ENCODE results near the gene SHISA6. TPM values are rescaled to one million over a fixed set of nuclear protein-coding genes. Genes with fewer than 3 reads are reported as not detected.

The SHISA6 gene
- total and polyA plus RNA-seq, 5 donors, result 0.03 to 0.08 (median 0.07) TPM; not detected in 2

GRCh38 chr17:11459861-11460331, 218.9 kb downstream of the SHISA6 start:
- H3K4me3 ChIP-seq (ENCODE audit: low read length), result no peak overlapping the region
- H3K27me3 ChIP-seq (ENCODE audit: control insufficient read depth, insufficient read depth), result no peaks in the 10 kb centered on the region
- H3K4me1 ChIP-seq (ENCODE audit: control insufficient read depth, insufficient read depth, low read length), result no peaks in the 10 kb centered on the region
- H3K9me3 ChIP-seq (ENCODE audit: control insufficient read depth, low read length), result no peaks in the 10 kb centered on the region
- intact Hi-C loops (cut with DNase I), result no loop called here
- ATAC-seq (no peak), DNase-seq (no peak)
- 32% methylated on average over 8 of the region's 8 CpGs for WGBS
- H3K27ac ChIP-seq (ENCODE audit: low read length), result no peak overlapping the region

DNA sequence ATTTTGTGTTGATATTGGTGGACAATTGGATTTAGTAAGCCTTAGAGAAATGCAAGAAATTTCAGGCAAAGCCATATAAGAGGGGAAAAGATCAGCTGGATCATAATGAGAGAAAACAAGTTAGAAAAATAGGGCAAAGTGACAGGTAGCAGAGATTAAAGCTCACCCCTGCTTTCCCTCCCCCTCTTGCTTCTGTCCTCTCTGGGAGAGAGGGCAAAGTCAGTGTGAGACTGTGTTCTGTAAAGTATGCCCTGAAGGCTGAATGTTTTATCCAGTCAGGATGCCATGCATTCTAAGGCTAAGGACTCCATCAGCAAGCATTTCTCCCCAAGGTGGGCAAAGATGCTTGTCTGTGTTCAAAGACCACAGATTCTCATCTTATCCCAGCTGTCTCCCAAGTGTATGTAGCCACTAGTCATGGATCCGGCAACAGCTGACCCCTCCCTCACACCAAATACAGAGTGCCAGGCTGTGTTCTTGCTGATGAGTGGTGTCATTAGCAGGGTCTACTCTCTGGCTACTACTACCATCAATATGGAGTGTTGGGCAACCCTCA, 221.1 kb downstream of the SHISA6 start:
- no peaks in the 10 kb centered on the region for H3K4me1 ChIP-seq (ENCODE audit: control insufficient read depth, insufficient read depth, low read length)
- 82% methylated on average over 1 of the region's 1 CpG for WGBS
- DNase-seq, result no peak
- H3K4me3 ChIP-seq (ENCODE audit: low read length), result no peak overlapping the region
- no peak for ATAC-seq
- no peak overlapping the region for H3K27ac ChIP-seq (ENCODE audit: low read length)
- intact Hi-C loops (cut with DNase I), result no loop called here
- H3K9me3 ChIP-seq (ENCODE audit: control insufficient read depth, low read length), result no peaks in the 10 kb centered on the region
- H3K27me3 ChIP-seq (ENCODE audit: control insufficient read depth, insufficient read depth), result no peaks in the 10 kb centered on the region

DNA sequence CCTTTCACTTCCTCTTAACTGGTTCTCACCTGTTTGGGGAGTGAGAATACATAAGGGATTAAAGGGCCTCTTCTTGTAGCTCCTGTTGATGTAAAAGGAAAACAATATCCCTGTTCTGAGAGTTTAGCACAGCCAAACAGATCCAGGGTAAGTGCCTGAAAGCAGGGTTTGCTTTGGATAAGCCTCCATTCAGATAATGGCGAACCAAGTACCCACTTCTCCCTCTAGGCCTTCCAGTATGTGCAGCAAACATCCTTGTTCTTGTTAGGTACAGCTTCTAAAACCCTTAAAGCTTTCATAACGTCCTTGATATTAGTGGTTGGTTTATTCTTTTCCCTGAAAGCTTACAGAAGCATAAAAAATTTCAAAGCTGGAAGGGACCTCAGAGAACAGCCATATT, 226.6 kb downstream of the SHISA6 start:
- H3K9me3 ChIP-seq (ENCODE audit: control insufficient read depth, low read length), result no peaks in the 10 kb centered on the region
- 59% methylated on average over 2 of the region's 2 CpGs for WGBS
- intact Hi-C loops (cut with DNase I), result no loop called here
- no peak for DNase-seq
- ATAC-seq, result no peak
- H3K27me3 ChIP-seq (ENCODE audit: control insufficient read depth, insufficient read depth), result no peaks in the 10 kb centered on the region
- H3K27ac ChIP-seq (ENCODE audit: low read length), result no peak overlapping the region
- H3K4me3 ChIP-seq (ENCODE audit: low read length), result no peak overlapping the region
- H3K4me1 ChIP-seq (ENCODE audit: control insufficient read depth, insufficient read depth, low read length), result no peaks in the 10 kb centered on the region

GRCh38 chr17:11485336-11486100, 244.5 kb downstream of the SHISA6 start:
- 59% methylated on average over 12 of the region's 12 CpGs for WGBS
- no peak overlapping the region for H3K27ac ChIP-seq (ENCODE audit: low read length)
- no peak overlapping the region for H3K4me3 ChIP-seq (ENCODE audit: low read length)
- intact Hi-C loops (cut with DNase I), result no loop called here
- no peak for ATAC-seq
- no peaks in the 10 kb centered on the region for H3K9me3 ChIP-seq (ENCODE audit: control insufficient read depth, low read length)
- H3K27me3 ChIP-seq (ENCODE audit: control insufficient read depth, insufficient read depth), result no peaks in the 10 kb centered on the region
- no peaks in the 10 kb centered on the region for H3K4me1 ChIP-seq (ENCODE audit: control insufficient read depth, insufficient read depth, low read length)
- no peak for DNase-seq

- intact Hi-C loops (cut with DNase I), result no loop called here
- Histone ChIP-seq H3K4me1 (ENCODE audit: control insufficient read depth, insufficient read depth, low read length) (no peaks in the 10 kb centered on the region), H3K4me3 (ENCODE audit: low read length) (no peak overlapping the region), H3K27me3 (ENCODE audit: control insufficient read depth, insufficient read depth) (no peaks in the 10 kb centered on the region), H3K27ac (ENCODE audit: low read length) (no peak overlapping the region), H3K9me3 (ENCODE audit: control insufficient read depth, low read length) (no peaks in the 10 kb centered on the region)
- 58% methylated on average over 12 of the region's 12 CpGs for WGBS
- DNase-seq (no peak), ATAC-seq (no peak)
These were observed 245.3 kb downstream of the SHISA6 start for GRCh38 chr17:11486101-11486867.

DNA sequence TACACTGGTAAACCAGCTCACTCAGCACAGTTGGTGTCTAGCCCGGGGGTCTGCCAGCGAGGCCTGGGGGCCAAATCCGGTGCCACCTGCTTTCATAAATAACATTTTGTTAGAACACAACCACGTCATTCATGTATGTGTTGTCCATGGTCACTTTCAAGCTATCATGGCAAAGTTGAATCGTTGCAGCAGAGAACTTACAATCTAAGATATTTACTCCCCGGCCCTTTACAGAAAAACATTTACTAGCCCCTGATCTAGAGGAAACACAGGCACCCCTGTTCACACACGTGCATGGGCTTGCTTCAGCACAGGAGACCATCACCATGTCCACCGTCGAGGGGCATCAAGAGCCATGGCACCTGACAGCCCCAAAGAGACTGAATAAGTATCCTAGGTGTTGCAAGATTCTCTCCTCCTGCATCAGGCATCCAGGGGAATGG, 245.9 kb downstream of the SHISA6 start:
- Histone ChIP-seq H3K9me3 (ENCODE audit: control insufficient read depth, low read length) (no peaks in the 10 kb centered on the region), H3K27ac (ENCODE audit: low read length) (no peak overlapping the region), H3K27me3 (ENCODE audit: control insufficient read depth, insufficient read depth) (no peaks in the 10 kb centered on the region), H3K4me3 (ENCODE audit: low read length) (no peak overlapping the region), H3K4me1 (ENCODE audit: control insufficient read depth, insufficient read depth, low read length) (no peaks in the 10 kb centered on the region)
- intact Hi-C loops (cut with DNase I), result no loop called here
- 78% methylated on average over 9 of the region's 9 CpGs for WGBS
- DNase-seq (no peak), ATAC-seq (no peak)

DNA sequence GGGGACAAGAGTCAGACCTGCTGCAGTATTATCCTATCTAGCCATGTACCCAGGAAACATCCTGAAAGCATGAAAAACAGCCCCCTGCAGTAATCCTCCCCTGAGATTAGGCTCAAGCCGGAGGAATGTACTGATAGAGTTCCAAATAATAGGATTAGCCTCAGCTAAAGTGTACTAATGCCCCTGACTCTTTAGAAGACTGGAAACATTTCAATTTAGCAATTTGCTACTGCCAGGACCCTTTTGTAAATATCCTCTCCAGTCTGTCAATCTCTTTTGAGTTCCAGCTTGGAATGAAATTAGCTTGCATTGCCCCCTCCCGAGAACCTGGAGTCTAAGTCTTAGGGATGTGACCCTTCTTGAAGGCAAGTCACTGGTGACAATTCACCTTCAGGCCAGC, 246.5 kb downstream of the SHISA6 start:
- ATAC-seq (no peak), DNase-seq (no peak)
- Histone ChIP-seq H3K27ac (ENCODE audit: low read length) (no peak overlapping the region), H3K4me3 (ENCODE audit: low read length) (no peak overlapping the region), H3K4me1 (ENCODE audit: control insufficient read depth, insufficient read depth, low read length) (no peaks in the 10 kb centered on the region), H3K27me3 (ENCODE audit: control insufficient read depth, insufficient read depth) (no peaks in the 10 kb centered on the region), H3K9me3 (ENCODE audit: control insufficient read depth, low read length) (no peaks in the 10 kb centered on the region)
- intact Hi-C loops (cut with DNase I), result no loop called here
- 55% methylated on average over 2 of the region's 2 CpGs for WGBS

DNA sequence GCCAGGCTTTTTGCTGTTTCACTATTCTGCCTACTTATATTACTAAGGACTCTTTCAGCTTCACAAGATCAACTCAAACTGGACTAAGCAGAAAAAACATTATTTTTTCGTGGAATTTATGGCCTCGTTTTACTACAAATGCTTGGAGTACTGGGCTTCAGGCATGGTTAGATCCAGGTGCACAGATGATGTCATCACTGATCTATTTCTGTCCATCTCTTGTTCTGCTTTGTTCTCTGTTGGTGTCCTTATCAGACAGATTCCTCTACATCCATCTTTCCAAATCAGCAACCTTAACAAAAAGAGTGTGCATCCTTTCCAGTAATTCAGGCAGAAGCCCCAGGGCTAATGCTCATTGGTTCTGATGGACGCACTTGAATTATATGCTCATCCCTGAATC, 247.4 kb downstream of the SHISA6 start:
- Histone ChIP-seq H3K4me3 (ENCODE audit: low read length) (no peak overlapping the region), H3K9me3 (ENCODE audit: control insufficient read depth, low read length) (no peaks in the 10 kb centered on the region), H3K4me1 (ENCODE audit: control insufficient read depth, insufficient read depth, low read length) (no peaks in the 10 kb centered on the region), H3K27ac (ENCODE audit: low read length) (no peak overlapping the region), H3K27me3 (ENCODE audit: control insufficient read depth, insufficient read depth) (no peaks in the 10 kb centered on the region)
- DNase-seq (no peak), ATAC-seq (no peak)
- intact Hi-C loops (cut with DNase I), result no loop called here
- 85% methylated on average over 3 of the region's 3 CpGs for WGBS

DNA sequence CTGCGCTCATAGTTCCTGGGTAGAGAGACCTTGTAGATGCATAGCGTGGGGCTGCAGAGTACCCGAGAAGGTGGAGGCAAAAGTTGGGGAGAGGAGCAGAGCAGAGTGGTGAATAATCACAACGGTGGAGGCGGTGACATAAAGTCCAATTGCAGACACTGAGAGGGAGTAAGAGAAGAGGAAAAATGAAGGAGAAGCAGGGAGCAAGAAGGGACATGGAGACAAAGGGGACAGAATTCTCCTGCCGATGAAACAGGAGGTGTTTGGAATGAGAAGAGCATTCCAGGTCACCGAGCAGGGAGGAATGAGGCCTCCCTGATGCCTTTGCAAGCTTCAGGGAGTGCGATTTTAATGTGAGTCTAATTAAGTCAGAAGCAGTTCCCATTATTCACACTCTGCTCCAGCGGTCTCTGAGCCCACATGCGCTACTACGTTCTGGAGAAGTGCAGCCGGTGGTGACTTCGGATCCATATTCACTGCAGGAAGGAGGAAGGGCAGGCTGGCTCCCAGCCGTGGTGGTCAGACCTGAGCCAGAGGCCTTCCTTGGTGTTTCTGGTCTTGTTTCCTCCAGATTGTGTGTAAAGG, 249.2 kb downstream of the SHISA6 start:
- H3K4me3 ChIP-seq (ENCODE audit: low read length), result no peak overlapping the region
- ATAC-seq (no peak), DNase-seq (no peak)
- no peaks in the 10 kb centered on the region for H3K4me1 ChIP-seq (ENCODE audit: control insufficient read depth, insufficient read depth, low read length)
- WGBS, result 82% methylated on average over 14 of the region's 14 CpGs
- H3K9me3 ChIP-seq (ENCODE audit: control insufficient read depth, low read length), result no peaks in the 10 kb centered on the region
- intact Hi-C loops (cut with DNase I), result no loop called here
- no peaks in the 10 kb centered on the region for H3K27me3 ChIP-seq (ENCODE audit: control insufficient read depth, insufficient read depth)
- H3K27ac ChIP-seq (ENCODE audit: low read length), result no peak overlapping the region

DNA sequence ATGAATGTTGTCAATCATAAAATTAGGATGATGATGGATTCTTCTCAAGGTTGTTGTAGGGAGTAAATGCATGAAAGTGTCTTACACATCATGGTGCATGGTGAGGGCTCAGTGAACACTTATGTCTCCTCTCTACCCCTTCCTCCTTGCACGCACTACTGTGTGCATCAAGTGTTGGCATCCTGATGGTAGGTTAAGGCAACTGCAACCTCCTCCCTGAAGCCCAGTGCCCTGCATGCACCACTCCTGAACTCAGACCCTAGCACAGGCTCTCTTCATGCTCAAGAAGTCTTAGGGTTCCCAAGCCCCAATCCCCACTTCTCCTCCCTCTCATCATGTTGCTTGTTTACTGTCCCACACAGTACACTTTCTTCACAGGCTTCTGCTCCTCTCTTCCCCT, 251.5 kb downstream of the SHISA6 start:
- ATAC-seq (no peak), DNase-seq (no peak)
- Histone ChIP-seq H3K9me3 (ENCODE audit: control insufficient read depth, low read length) (no peaks in the 10 kb centered on the region), H3K4me1 (ENCODE audit: control insufficient read depth, insufficient read depth, low read length) (no peaks in the 10 kb centered on the region), H3K4me3 (ENCODE audit: low read length) (no peak overlapping the region), H3K27ac (ENCODE audit: low read length) (no peak overlapping the region), H3K27me3 (ENCODE audit: control insufficient read depth, insufficient read depth) (no peaks in the 10 kb centered on the region)
- intact Hi-C loops (cut with DNase I), result no loop called here
- 100% methylated on average over 1 of the region's 1 CpG for WGBS

- DNase-seq (no peak), ATAC-seq (no peak)
- H3K4me3 ChIP-seq (ENCODE audit: low read length), result no peak overlapping the region
- no peak overlapping the region for H3K27ac ChIP-seq (ENCODE audit: low read length)
- no peaks in the 10 kb centered on the region for H3K9me3 ChIP-seq (ENCODE audit: control insufficient read depth, low read length)
- H3K27me3 ChIP-seq (ENCODE audit: control insufficient read depth, insufficient read depth), result no peaks in the 10 kb centered on the region
- H3K4me1 ChIP-seq (ENCODE audit: control insufficient read depth, insufficient read depth, low read length), result no peaks in the 10 kb centered on the region
- intact Hi-C loops (cut with DNase I), result no loop called here
These were observed 252.9 kb downstream of the SHISA6 start for GRCh38 chr17:11493936-11494335.

Measured in right cardiac atrium (tissue), 5 donors.